ENCODE results near the gene PLK5.

DNA sequence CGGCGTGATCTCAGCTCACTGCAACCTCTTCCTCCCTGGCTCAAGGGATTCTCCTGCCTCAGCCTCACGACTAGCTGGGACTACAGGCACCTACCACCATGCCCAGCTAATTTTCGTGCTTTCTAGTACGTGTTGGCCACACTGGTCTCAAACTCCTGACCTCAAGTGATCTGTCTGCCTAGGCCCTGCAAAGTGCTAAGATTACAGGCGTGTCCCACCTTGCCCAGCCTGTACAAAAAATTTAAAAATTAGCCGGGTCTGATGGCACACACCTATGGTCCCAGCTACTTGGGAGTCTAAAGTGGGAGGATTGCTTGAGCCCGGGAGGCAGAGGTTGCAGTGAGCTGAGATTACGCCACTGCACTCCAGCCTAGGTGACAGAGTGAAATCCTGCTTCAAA is 48.9 kb downstream of the PLK5 start:
- TF ChIP-seq ARNTL (CRISPR knock-in tag; IDR thresholded peaks at IDR 0.05; ENCODE audit: borderline replicate concordance, low read depth) (no peak), ESRRG (CRISPR knock-in tag; IDR thresholded peaks at IDR 0.05) (no peak)

All from SK-N-SH treated with all-trans-retinoic acid at 6 μM for 48 hours (cell line).